RWPE1 (cell line): ENCODE measurements around the gene POLR2H.

ENCODE experiments used
- CTCF ChIA-PET: fragments of 350-600 bp; sonication (Branson Sonifier 250); formaldehyde crosslinking; extraction: SDS; loops from one replicate; lab custom pipeline; 2021; lab: Yijun Ruan, JAX
- POLR2A ChIA-PET: fragments of 400-600 bp; formaldehyde crosslinking; extraction: SDS; loops from one replicate; lab custom pipeline; 2020; ENCODE audit warnings: antibody characterized with exemption; ENCODE audit not compliant: low non-redundant PET; lab: Yijun Ruan, JAX
- DNase-seq: peaks from one replicate; pipeline ENCODE4 v3.0.0; 2012; ENCODE audit warnings: low spot score
- H3K27ac ChIP-seq: fragments of 450-650 bp; 2 replicates; pipeline ENCODE4 v1.5.1; 2017
- TF ChIP-seq, protein P1 (sequence below): fragments of 450-650 bp; conservative IDR thresholded peaks from 2 replicates; pipeline ENCODE4 v1.5.1; 2017; ENCODE audit warnings: low read depth, mild to moderate bottlenecking

Gene POLR2H

GRCh38 chr3:184389935-184390528 is 28.5 kb downstream of the POLR2H start:
- no peak for DNase-seq
- TF ChIP-seq, protein P1, sequence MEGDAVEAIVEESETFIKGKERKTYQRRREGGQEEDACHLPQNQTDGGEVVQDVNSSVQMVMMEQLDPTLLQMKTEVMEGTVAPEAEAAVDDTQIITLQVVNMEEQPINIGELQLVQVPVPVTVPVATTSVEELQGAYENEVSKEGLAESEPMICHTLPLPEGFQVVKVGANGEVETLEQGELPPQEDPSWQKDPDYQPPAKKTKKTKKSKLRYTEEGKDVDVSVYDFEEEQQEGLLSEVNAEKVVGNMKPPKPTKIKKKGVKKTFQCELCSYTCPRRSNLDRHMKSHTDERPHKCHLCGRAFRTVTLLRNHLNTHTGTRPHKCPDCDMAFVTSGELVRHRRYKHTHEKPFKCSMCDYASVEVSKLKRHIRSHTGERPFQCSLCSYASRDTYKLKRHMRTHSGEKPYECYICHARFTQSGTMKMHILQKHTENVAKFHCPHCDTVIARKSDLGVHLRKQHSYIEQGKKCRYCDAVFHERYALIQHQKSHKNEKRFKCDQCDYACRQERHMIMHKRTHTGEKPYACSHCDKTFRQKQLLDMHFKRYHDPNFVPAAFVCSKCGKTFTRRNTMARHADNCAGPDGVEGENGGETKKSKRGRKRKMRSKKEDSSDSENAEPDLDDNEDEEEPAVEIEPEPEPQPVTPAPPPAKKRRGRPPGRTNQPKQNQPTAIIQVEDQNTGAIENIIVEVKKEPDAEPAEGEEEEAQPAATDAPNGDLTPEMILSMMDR: no peak
- CTCF ChIA-PET: interaction anchor here (0.7 to 2.0 kb wide), 2 partner anchors 19 to 161 kb away, joined by 4 to 7 read pairs; no protein-coding TSS in a partner anchor
- H3K27ac ChIP-seq: no peak overlapping the region
- POLR2A ChIA-PET: no interaction called here

GRCh38 chr3:184391266-184391665 is 29.8 kb downstream of the POLR2H start:
- ChIA-PET POLR2A (no interaction called here), CTCF (interaction anchor here (0.6 kb wide), 1 partner anchor 258 kb away, joined by 3 read pairs; no protein-coding TSS in a partner anchor)
- no peak overlapping the region for H3K27ac ChIP-seq
- DNase-seq: no peak
- TF ChIP-seq, protein P1: no peak

DNA sequence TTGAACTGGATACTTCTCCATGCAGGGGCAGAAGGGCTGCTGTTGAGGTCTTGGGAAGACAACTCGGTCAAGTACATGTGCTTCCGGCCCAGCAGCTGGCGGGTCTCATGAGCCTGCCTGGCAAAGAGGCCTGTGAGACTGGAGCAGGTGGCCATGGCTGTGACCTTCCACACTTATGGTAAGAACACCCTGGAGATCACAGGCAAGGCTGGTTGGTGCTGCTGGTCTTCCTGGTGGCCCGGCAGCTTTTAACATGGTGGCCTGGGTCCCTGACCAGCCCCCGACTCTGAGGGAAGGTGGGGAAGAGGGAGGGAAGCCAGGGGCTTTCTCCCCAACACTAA is 33.8 kb downstream of the POLR2H start:
- POLR2A ChIA-PET: no interaction called here
- TF ChIP-seq, protein P1: no peak
- DNase-seq: no peak
- H3K27ac ChIP-seq: no peak overlapping the region
- CTCF ChIA-PET: no interaction called here

DNA sequence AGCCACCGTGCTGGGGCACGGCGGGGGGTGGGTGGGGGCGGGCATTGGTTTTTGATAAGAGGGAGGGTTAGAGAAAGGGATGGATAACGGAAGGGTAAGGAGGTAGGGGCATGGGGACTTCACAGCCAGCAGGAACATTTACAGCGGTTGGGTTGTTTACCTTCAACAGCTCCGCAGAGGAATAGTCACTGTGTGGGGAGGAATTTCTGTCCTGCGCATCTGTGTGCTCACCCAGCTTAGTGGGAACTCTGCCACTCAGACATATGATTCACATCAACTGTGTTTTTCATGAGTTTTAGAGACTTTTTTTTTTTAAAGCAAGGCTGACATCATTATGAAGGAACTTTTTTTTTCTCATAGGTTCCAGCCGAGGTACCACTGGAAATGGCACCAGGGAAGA is 37.9 kb downstream of the POLR2H start:
- CTCF ChIA-PET: interaction anchor here (0.7 kb wide), 2 partner anchors 10 to 25 kb away, joined by 3 to 5 read pairs; no protein-coding TSS in a partner anchor
- POLR2A ChIA-PET: no interaction called here
- no peak for DNase-seq
- no peak overlapping the region for H3K27ac ChIP-seq
- TF ChIP-seq, protein P1: no peak

GRCh38 chr3:184405075-184406030 is 43.8 kb downstream of the POLR2H start:
- no peak overlapping the region for H3K27ac ChIP-seq
- ChIA-PET CTCF (interaction anchor here (0.6 to 1.1 kb wide), 2 partner anchors 13 to 108 kb away, joined by 3 read pairs; no protein-coding TSS in a partner anchor), POLR2A (no interaction called here)
- TF ChIP-seq, protein P1: no peak
- DNase-seq: no peak

DNA sequence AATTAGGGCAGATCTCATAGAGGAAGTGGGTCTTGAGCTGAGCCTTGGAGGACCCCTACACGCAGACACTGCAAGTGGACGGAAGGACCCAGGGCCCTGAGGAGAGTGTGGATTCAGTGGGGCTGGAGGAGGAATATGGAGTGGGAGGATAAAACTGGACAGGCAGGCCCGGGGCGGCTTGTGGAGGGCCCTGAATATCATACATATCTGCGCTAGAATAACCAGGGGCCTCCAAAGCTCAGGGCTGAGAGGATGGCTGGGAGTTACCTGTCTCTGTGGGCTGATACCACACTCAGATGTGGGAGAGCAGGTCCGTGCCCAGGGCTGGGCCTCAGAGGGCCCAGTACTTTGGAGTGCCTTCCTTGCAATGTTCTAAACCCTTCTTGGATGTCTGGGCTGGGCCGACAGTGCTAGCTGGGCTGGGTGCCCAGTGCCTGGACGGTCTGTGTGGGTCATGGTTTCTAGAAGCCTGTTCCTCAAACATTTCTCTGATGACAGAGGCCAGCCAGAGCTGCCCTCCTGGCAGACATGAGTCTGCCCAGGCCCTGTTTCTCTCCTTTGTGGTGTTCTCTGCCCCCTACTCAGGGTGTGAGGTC is 47.9 kb downstream of the POLR2H start:
- ChIA-PET POLR2A (no interaction called here), CTCF (interaction anchor here (0.6 kb wide), 1 partner anchor 120 kb away, joined by 4 read pairs; no protein-coding TSS in a partner anchor)
- no peak for DNase-seq
- no peak overlapping the region for H3K27ac ChIP-seq
- TF ChIP-seq, protein P1: no peak
